Large intestine (tissue), 3 donors: ENCODE data around the gene S100A1. TPM values are rescaled to one million over a fixed set of nuclear protein-coding genes. Genes with fewer than 3 reads are reported as not detected.
"Not testable (repeated sequence)": the region's sequence is repeated elsewhere in the genome, so short reads cannot be mapped to it uniquely, and the experiment has no call there.

Experiments
- DNase-seq, 2 donors: peaks; one replicate each; pipeline versions ENCODE4 v3.0.0 to v3.0.0-alpha.2; 2013
- H3K27ac ChIP-seq: one replicate; pipeline ENCODE4 v1.5.1; 2013; ENCODE audit warnings: low read length
- H3K27me3 ChIP-seq: 2 replicates; pipeline ENCODE4 v1.6.1; 2013; ENCODE audit warnings: low read length; ENCODE audit not compliant: control insufficient read depth, insufficient read depth
- H3K36me3 ChIP-seq: 2 replicates; pipeline ENCODE4 v1.6.1; 2013; ENCODE audit warnings: low read length; ENCODE audit not compliant: control insufficient read depth, insufficient read depth
- H3K4me1 ChIP-seq: one replicate; pipeline ENCODE4 v1.6.1; 2013; ENCODE audit warnings: low read length; ENCODE audit not compliant: control insufficient read depth, insufficient read depth
- H3K4me3 ChIP-seq: one replicate; pipeline ENCODE4 v1.5.1; 2013; ENCODE audit warnings: low read length
- H3K9me3 ChIP-seq: one replicate; pipeline ENCODE4 v1.6.1; 2013; ENCODE audit warnings: mild to moderate bottlenecking, low read depth, low read length, moderate library complexity; ENCODE audit not compliant: control insufficient read depth
- WGBS: methylation state at CpG from one replicate; pipeline ENCODE4 v1.1.5; 2013; ENCODE audit warnings: low lambda C conversion rate; ENCODE audit not compliant: insufficient coverage; 5-methylcytosine and 5-hydroxymethylcytosine counted together
- polyA plus RNA-seq: library from polyadenylated mRNA; unstranded; fragments of 120-200 nt; gene quantifications from one replicate; pipeline ENCODE4 v1.2.1, GENCODE V29; 2013

S100A1 gene
- polyA plus RNA-seq, 1 donor = 2.8 TPM

GRCh38 chr1:153652805-153653500 is 24.7 kb downstream of the S100A1 start:
- H3K9me3 ChIP-seq = no peaks in the 10 kb centered on the region
- no CpG with 5 or more reads among the region's 3 CpGs for WGBS
- H3K27me3 ChIP-seq = no peaks in the 10 kb centered on the region
- peaks cover 16% of the 10 kb centered on the region for H3K4me1 ChIP-seq
- H3K27ac ChIP-seq = no peak overlapping the region
- no peak overlapping the region for H3K4me3 ChIP-seq
- peak; percentile 35 to 62 for DNase-seq
- H3K36me3 ChIP-seq = no peaks in the 10 kb centered on the region

- Histone ChIP-seq H3K27me3 (no peaks in the 10 kb centered on the region), H3K4me3 (no peak overlapping the region), H3K4me1 (peaks cover 13% of the 10 kb centered on the region), H3K9me3 (no peaks in the 10 kb centered on the region), H3K27ac (no peak overlapping the region), H3K36me3 (no peaks in the 10 kb centered on the region)
- 17% methylated on average over 1 of the region's 3 CpGs for WGBS
- no peak for DNase-seq
These were observed 27.1 kb downstream of the S100A1 start for GRCh38 chr1:153655333-153655732.

- no CpG with 5 or more reads among the region's 53 CpGs for WGBS
- H3K4me3 ChIP-seq = peak within 1 kb of the TSS; percentile 81
These were observed 30.4 kb downstream of the S100A1 start, which contains the start of gene SNAPIN for GRCh38 chr1:153658400-153659174. TSS of gene SNAPIN (plus strand) at chr1:153658703. CDS start at chr1:153658744, 41 bp downstream.

DNA sequence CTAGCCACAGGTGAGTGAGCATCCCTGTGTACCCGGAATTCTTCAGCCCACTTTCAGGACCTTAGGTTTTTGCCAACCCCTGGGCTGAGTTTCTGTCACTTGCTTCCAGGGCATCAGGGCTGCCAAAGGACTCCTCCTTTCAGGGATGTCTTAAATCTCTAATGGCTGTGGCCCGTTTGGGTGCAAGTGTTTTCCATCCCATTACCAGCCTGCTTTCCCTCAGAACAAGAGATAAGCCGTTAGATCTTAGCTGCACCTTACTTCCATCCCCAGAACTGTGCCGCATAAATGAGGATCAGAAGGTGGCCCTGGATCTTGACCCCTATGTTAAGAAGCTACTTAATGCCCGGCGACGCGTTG is 30.9 kb downstream of the S100A1 start:
- peaks cover 4% of the 10 kb centered on the region for H3K4me1 ChIP-seq
- peak overlapping the region; percentile 81 for H3K4me3 ChIP-seq
- peaks cover 35% of the 10 kb centered on the region for H3K36me3 ChIP-seq
- peak overlapping the region; percentile 89 for H3K27ac ChIP-seq
- no peak for DNase-seq
- H3K9me3 ChIP-seq = no peaks in the 10 kb centered on the region
- no CpG with 5 or more reads among the region's 8 CpGs for WGBS
- H3K27me3 ChIP-seq = no peaks in the 10 kb centered on the region

More at GRCh38 chr1:153658400-153659174, 30.4 kb downstream of the S100A1 start, which contains the start of gene SNAPIN:
- peak within 1 kb of the TSS; percentile 89 for H3K27ac ChIP-seq
- DNase-seq = peak; percentile 88 to 95
- H3K36me3 ChIP-seq = peaks cover 31% of the 10 kb centered on the region
- peaks cover 6% of the 10 kb centered on the region for H3K4me1 ChIP-seq
- H3K27me3 ChIP-seq = no peaks in the 10 kb centered on the region
- H3K9me3 ChIP-seq = no peaks in the 10 kb centered on the region

GRCh38 chr1:153659656-153660055 is 31.4 kb downstream of the S100A1 start:
- peak overlapping the region; percentile 81 for H3K4me3 ChIP-seq
- no peaks in the 10 kb centered on the region for H3K27me3 ChIP-seq
- DNase-seq = peak in 1 of 2 donors; percentile 31
- H3K27ac ChIP-seq = peak overlapping the region; percentile 89
- no peaks in the 10 kb centered on the region for H3K9me3 ChIP-seq
- H3K36me3 ChIP-seq = peaks cover 40% of the 10 kb centered on the region
- peaks cover 3% of the 10 kb centered on the region for H3K4me1 ChIP-seq
- no CpG with 5 or more reads among the region's 9 CpGs for WGBS

DNA sequence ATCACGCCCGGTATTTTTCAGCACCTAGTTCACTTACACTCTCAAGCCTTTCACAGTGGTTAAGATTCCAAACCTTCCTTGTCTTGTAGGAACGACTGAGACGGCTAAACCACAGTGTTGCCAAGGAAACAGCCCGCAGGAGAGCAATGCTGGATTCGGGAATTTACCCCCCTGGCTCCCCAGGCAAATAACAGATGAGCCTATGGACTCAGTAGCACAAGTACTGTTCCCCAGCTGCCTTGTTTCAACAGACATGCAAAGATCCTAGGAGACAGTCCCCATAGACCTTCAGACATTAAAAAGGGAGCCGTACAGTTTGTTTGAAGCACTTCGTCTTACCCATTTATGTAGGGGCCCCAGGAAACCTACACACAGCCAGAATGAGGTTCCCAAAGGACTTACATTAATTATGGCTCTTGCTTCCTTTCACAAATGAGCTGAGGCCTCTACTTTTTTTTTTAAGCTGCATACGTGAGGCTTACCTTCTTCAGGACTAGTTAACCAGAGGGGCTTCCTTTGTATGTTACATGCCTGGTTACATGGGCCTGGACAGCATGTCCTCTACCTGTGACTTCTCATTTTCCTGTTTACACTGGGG is 33.0 kb downstream of the S100A1 start:
- WGBS = no CpG with 5 or more reads among the region's 9 CpGs
- H3K27me3 ChIP-seq = no peaks in the 10 kb centered on the region
- H3K36me3 ChIP-seq = peaks cover 56% of the 10 kb centered on the region
- H3K4me1 ChIP-seq = peaks cover 3% of the 10 kb centered on the region
- H3K4me3 ChIP-seq = no peak overlapping the region
- no peak for DNase-seq
- H3K9me3 ChIP-seq = no peaks in the 10 kb centered on the region
- H3K27ac ChIP-seq = no peak overlapping the region

- Histone ChIP-seq H3K36me3 (peaks cover 66% of the 10 kb centered on the region), H3K27me3 (no peaks in the 10 kb centered on the region), H3K4me3 (no peak overlapping the region), H3K9me3 (no peaks in the 10 kb centered on the region), H3K27ac (no peak overlapping the region), H3K4me1 (peaks cover 3% of the 10 kb centered on the region)
- no CpG with 5 or more reads among the region's 2 CpGs for WGBS
- no peak for DNase-seq
These were observed 34.0 kb downstream of the S100A1 start for GRCh38 chr1:153662269-153662668.

GRCh38 chr1:153663211-153663610 is 35.0 kb downstream of the S100A1 start:
- WGBS = no CpG with 5 or more reads among the region's 5 CpGs
- Histone ChIP-seq H3K4me1 (peaks cover 2% of the 10 kb centered on the region), H3K27ac (no peak overlapping the region), H3K27me3 (no peaks in the 10 kb centered on the region), H3K4me3 (no peak overlapping the region), H3K36me3 (peaks cover 75% of the 10 kb centered on the region), H3K9me3 (no peaks in the 10 kb centered on the region)
- no peak for DNase-seq

DNA sequence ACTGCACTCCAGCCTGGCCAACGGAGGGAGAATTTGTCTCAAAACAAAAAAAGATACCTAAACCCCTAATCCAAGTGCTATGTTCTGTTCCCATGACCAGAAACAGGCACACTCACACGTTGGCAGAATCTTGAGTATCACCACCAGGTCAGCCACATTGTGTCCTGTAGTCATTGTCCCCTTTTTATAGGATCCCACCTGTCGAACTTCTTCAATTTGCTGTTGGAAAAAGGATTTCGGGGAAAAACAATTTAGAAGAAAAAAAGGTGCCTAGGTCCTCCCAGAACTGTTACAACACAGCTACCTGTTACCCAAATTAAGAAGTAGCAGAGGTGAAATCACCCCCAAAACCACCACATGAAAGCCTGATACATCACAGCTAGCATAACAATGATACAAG is 39.2 kb downstream of the S100A1 start:
- DNase-seq = no peak
- WGBS = 100% methylated on average over 1 of the region's 4 CpGs
- no peak overlapping the region for H3K27ac ChIP-seq

GRCh38 chr1:153668672-153669071 is 40.4 kb downstream of the S100A1 start:
- no CpG with 5 or more reads among the region's 8 CpGs for WGBS
- not testable (repeated sequence) for H3K27me3 ChIP-seq, H3K4me3 ChIP-seq, H3K4me1 ChIP-seq, H3K27ac ChIP-seq, DNase-seq, H3K9me3 ChIP-seq
- peaks cover 50% of the 10 kb centered on the region for H3K36me3 ChIP-seq

More for the DNA sequence above, 39.2 kb downstream of the S100A1 start:
- H3K9me3 ChIP-seq = no peaks in the 10 kb centered on the region
- peaks cover 61% of the 10 kb centered on the region for H3K36me3 ChIP-seq
- H3K27me3 ChIP-seq = no peaks in the 10 kb centered on the region
- no peaks in the 10 kb centered on the region for H3K4me1 ChIP-seq
- H3K4me3 ChIP-seq = no peak overlapping the region
